OCI-M1 (cell line): ENCODE results near the gene RNASEH1.

Experiments used
- DNase-seq: peaks from one replicate; lab custom pipeline; 2025; lab: John Stamatoyannopoulos, UW

The RNASEH1 gene

DNA sequence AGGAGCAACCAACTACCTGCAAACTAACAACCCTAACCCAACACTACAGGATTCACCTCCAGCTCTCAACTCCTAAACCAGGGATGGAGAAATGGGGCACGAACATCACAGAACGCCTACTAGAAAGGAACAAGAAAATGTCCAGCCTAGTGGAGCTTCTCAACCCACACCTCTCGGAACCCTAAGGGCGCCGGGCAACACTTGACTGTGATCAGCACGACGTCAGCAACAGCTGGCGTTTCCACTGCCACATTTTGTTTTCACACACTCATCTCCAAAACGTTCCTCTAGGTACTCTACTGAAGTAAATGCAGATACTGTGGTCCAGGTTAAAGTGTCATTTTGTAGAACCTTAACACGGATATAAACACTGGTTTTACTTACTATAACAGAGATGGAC is 4.2 kb downstream of the RNASEH1 start:
- DNase-seq: no peak

DNA sequence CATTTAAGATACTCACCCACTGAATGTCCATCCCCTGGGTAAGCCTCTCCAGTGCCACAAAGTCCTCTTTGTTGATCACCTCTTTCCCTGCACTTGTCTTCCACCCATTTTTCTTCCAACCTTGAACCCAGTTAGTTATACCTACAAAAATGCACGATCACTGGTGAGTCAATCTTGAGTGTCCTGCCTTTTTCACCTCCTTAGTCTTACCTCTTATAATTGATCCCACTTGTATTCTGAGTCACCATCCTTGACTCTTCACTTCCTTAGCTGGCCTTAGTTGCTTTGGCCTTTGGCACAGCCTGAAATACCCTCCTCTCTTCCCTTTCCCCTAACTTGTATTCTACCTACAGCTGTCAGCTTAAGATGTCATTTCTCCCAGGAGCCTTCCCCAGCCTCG is 10.2 kb downstream of the RNASEH1 start:
- no peak for DNase-seq

DNA sequence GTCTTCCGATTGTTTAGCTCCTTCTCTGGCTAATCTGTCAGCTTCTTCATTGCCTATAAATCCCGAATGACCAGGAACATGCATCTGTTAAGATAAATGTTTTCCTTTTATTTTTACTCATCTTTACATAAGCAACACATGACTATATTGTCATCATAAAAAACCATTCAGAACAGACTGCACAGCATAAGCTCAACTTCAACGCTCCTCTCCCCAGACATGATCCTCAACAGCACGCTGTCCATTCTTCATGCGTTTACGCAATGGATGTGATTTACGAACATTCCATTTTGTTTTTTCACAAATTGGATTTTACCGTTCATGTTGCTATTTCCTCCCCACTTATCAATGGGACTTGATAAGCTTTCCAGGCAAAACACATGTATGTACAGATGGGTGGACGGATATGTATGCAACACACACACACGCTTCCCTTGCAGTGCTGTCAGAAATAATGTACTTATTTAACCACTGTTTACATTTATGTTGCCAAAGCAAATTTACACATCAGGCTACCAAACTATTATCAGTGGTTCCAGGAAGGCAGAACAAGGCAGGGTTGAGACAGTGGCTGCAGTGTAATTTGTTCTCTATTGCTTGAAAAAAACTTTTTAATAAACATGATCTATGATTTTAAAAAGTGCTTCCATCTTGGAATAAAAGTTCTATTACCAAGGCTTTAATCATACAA is 12.2 kb downstream of the RNASEH1 start:
- no peak for DNase-seq

DNA sequence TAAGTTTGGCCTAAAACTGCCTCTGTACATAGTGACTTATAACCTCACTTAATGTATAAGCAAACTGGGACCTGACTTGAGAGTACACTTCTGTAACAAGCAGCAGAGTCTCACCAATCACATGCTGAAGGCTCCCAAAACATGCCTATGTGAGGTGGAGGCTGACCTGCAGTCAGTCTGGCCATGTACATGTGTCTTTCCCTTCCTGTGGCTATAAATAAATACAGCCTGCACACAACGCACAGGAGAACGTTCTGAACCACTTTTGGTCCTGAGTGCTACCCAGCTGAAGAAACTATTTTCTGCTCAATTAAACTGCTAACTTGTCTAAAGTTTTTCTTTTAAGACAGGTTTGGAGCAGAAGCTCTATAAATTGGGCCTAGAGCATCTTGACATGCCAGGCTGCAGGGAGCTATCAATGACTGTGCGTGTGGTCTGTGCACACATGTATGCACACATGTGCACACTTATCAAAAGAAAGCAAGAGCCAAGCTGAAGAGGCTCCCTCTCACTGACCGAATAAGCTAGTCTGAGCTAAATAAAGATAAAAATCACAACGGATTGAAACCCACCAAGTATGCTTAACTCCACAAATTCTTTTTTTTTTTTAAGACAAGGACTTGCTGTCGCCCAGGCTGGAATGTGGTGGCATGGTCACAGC is 15.0 kb downstream of the RNASEH1 start:
- no peak for DNase-seq

DNA sequence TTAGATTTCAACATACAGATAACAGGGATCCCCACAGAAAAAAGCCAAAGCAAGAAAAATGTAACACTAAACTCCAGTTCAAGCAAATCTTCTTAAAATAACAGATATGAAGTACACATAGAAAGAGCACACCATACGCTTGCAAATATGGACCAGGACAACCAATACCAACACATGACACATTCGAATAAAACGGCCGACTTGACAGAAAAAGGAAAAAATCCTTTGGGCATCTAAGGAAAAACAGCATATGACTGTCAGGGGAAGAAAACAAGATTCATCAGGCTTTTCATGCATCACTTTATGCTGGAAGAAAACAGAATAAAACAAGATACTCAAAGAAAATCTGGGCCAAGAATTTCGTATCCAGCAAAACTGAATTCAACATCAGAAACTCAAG is 16.0 kb downstream of the RNASEH1 start:
- no peak for DNase-seq

DNA sequence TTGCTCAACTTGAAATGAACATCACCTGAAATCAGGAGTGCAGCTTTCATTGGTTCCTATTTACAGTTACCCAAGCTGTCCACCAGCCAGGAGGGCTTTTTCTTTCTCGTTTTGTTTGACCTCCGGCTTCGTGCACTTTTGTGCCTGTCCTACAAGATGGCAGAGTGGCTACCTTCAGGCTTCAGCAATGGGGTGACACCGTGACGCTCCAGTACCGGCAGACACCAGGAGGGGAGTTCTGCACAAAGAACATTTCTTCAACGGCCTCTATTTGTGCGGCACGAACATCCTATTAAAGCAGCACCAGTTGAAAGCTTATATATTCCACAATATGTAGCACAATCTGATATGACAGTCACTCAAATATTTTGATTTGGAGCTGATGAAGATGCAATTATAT is 18.3 kb downstream of the RNASEH1 start:
- DNase-seq: no peak

DNA sequence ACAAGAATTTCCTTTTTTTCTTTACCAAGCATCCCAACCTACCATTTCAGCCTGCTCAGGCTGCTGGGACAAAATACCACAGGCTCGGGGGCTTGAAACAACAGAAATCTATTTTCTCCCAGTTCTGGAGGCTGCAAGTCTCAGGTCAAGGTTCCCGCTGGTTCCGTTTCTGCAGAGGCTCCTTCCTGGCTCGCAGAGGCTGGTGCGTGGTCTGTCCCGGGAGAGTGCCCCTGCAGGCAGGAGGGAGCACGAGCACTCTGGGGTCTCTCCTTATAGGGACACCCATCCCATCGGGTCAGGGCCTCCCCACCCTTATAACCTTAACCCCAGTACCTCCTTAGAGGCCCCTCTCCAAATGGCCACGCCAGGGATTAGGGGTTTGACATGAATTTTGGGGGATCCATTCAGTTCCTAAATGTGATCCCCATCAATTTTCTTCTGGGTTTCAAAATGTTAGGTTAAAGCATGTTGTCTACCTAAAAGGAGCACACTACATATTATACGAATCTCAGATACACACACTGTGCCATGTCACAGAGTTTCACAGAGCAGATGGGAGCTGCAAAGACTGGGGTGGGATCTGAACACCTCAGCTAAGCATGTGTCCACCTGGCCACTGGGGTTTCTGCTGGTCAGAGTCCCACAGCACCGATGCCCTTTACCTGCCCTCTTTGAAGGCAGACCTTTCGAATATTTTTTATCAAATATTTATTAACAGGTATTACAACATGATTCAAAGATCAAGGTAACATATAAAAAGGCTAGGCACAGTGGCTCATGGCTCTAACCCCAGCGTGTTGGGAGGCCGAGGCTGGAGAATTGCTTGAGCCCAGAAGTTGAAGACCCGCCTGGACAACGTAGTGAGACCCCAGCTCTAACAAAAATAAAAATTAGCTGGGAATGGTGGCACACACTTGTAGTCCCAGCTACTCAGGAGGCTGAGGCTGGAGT is 21.2 kb downstream of the RNASEH1 start:
- peak; percentile 85 for DNase-seq

DNA sequence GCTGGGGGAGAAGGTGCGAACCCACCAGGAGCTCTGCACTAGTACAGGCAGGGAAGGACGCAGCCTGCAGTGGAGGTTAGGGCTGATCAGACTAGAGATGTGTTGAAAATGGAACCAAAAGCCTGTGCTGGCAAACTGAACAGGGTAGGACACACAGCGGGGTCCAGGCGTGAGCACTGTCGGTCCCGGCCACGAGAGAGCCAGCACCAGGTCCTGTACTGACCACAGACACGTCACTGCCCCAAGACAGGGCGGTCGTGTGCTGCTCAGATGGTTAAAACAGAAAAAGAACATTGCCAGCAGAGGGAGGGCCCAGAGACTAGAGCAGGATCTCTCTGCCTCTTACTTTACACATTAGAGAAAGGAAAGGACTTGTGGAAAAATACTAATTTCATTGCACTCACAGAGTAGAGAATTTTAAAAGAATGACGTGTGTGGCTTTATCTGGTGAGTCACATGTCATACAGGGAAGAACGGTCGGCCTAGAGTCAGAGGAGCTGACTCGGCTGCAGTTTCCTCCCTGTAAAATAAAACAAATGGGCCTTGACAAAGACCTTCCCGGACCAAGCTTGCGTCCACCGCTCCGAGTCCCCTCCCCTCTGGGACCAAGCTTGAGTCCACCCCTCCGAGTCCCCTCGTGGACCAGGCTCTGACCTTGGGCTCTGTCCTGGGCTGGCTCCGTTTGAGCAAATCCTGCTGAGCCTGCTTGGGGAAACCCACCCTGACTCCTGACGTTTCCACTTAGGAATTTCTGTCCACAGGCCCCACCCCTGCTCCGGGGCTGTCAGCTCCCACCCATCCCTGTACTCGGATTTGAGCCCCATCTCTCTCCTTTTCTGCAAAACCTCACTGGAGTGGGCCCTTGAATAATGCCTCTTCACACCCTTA is 22.1 kb downstream of the RNASEH1 start:
- DNase-seq: peak; percentile 65

DNA sequence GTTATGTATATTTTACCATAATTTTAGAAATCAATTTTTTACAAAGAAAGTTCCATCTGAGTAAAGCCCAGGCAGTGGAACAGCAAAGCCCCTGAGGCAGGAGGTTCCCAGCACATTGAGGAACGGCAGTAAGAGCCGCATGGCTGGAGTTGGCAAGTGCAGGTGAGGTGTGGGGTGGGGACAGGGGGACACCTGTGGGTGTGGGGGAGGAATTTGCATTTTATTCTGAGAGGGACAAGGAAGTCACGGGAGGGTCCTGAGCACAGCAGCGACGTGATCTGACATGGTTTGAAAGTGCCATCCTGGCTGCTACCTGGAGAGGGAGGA is 22.7 kb downstream of the RNASEH1 start:
- DNase-seq: no peak

DNA sequence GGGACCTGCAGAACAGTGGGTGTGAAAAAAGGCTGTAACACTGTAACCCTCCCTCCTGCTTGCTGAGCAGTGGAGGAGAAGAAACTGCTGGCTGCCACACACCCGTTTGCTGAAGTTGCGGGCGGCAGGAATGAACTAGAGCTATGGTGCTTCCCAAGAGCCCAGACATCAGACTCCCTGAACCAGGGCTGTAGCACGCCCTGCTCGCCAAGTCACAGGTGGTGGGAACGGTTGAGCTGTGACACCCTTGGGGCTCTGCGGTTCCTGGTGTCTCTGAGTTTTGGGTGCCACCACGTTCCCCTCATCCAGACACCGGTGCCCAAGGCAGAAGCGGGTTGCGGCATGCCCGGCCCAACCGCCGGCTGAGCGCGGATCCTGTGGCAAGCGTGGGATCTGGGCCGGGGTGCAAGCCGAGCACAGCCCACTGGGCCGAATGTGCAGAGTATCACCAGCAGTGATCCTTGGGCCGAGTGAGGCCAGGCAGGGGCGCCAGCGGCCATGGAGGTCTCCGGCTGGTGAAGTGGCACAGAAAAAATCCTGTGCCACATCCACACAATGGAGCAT is 23.8 kb downstream of the RNASEH1 start:
- DNase-seq: no peak

DNA sequence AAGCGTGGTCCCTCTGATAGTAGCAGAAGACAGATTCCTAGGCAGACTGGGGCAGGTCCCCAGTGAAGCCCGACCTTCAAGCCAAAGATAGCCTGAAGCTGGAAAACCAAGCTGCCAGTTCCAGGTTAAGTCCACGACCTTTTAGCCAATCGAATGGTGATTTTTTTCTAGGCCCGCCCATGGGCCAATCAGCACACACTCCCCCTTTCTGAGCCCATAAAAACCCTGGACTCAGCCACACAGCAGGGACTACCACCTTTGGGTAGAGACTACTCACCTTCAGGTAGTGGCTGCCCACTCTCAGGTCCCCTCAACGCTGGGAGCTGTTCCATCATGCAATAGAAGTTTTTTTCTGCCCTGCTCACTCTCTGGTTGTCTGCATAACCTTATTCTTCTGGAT is 24.3 kb downstream of the RNASEH1 start:
- DNase-seq: no peak

DNA sequence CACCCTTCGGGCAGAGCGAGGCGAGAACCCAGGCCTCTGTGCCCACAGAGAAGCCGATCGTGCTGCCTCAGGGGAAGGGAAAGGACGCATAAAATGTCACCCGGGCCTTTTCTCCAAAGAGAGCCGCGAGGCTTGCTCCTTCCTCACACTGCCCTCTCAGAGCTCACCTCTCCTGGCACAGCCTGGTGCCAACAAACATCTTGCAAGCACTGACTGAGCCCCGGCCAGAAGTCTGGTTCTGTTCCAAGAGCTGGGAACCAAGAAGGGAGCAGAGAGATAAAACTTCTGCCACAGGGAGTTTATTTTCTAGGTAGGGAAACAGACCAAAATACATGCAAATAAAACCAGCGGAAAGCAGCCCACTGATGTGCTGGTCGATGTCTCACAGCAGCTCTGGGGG is 25.2 kb downstream of the RNASEH1 start:
- DNase-seq: no peak

DNA sequence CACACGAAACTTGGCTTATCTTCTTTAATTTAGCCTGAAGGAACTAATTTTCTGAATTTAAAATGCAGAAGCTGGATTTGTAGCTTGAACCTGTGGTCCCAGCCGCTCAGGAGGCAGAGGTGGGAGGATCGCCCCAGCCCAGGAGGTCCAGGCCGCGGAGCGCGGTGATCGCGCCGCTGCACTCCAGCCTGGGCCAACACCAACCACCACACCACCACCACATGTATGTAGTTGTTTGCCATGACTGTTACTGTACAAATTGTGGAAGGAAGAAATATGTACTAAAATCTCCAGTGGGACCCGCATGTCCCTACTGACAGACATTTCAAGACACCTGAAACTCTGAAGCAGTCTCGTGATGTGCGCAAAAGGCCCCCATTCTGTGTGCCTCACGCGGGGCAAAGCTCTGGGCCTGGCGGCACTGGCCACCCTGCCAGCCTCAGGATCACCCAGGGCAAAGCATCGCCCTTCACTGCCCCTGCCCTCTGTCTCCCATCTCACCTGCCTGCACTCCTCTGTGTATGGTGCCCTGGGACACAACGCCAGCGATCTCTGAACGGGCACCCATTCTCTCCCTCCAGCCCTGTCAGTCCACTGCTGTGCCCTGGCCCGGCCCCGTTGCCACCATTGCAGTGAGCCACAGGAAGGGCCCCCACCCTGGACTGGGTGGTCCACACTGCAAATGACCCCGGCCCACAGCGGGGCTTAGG is 28.7 kb downstream of the RNASEH1 start:
- no peak for DNase-seq

DNA sequence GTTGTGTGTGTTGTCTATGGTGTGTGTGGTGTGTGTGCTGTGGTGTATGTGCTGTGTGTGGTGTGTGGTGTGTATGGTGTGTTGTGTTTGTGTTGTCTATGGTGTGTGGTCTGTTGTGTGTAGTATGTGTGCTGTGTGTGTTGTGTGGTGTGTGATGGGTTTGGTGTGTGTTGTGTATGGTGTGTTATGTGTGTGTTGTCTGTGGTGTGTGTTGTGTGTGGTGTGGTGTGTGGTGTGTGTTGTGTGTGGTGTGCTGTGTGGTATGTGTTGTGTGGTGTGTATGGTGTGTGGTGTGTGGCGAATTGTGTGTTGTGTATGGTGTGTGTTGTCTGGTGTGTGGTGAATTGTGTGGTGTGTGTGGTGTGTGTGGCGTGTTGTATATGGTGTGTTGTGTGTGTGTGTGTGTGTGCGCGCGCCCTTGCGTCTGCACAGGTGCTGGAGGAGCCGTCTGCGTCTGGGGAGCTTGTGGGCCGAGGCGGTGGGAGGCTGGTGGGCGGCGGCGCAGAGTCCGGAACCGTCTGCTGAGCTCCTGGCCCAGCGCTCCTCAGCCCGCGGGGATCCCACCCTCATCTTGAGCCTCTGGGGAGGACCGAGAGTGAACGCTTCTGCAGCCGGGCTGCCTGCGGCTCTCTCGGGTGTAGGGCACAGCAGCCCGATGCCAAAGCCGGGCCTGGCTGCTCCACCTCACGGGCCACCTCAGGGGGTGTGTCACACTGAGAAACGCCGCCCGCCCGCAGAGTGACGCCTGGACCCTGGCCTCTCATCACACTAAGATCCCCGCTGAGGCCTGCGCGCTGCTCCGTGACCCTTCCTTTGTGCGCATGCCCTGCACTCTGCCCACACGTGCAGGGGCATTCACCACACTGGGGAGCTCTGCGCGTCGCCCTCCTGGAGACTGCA is 30.0 kb downstream of the RNASEH1 start:
- DNase-seq: no peak

DNA sequence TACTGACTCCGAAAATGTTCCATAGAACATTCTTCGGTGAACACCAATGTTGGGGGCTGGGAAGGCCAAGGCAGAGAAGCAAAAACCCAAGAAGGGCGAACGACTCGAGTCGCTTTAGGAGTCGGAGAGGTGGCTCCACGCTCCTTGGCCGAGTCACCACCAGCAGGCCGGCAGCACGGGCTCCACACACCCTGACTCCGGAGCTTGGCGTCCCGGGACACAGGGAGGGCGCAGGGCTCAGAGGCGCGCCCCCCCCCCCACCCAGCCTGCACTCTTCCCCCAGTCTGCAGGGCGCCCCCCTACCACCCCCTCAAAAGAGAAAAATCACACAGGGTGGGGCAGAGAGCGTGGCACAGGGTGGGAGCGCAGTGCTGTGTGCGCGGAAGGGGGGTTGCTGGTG is 31.3 kb downstream of the RNASEH1 start:
- DNase-seq: no peak

DNA sequence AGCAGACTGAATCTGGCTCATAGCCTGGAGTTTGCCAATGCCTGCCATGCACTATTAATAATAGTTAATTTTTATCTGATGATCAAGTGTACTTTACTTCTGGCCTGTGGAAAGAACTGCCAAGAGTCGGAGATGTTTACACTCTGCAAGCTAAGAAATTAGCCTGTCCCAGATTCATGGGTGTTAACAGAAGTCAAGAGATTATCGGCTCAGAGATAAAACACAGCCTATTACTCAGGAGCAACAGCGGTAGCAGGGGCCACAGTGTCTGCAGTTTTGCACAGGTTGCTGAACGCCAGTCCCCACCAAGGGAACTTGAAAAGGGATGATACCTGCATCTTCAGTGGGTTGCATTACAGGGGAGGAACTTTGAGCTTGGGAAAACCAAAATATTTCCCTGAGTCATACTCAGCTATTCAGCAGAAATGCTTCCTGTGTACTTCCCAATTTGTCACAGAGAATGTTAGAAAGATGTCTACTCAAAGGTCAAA is 34.5 kb downstream of the RNASEH1 start:
- peak; percentile 18 for DNase-seq

DNA sequence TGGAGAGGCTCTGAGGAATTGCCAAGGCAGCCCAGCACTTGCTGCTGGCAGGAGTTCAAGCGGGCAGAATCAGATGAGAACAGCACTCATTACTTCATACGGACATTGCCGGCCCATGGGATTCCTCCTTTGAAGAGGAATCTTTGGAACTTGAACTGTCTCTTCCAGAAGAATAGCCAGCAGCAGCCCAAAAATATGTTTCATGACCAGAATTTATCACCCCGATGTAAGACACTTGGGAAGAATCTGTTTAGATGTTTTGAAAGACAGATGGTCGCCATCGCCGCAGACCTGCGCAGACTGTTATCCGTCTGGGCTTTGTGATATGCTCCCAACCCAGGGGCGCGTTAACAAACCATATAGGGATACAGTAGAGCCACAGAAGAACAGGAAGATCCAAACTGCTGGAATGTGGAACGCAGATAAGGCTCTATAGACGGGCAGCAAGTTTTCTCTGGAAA is 35.1 kb downstream of the RNASEH1 start:
- DNase-seq: no peak

DNA sequence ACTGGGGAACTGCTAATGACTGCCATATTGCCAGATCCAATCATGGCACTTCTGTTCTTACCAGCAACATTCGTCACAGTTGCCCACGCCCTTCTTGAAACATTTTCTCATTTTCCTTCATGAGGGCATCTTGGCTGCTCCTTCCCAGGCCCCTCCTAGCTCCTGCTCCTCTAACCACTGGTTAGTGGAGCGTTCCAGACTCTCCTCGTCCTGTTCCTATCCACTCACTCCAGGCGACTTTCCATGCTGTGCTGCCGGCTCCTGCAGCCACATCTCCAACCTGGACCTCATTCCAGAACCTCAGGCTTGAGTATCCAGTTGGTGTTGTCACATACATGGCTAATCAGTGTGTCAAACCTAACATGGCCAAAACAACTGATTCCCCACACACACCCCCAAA is 37.5 kb downstream of the RNASEH1 start:
- no peak for DNase-seq
